ENCODE data around the gene SMC1B. TPM values are rescaled to one million over a fixed set of nuclear protein-coding genes. Genes with fewer than 3 reads are reported as not detected.

SMC1B gene
- total and polyA plus RNA-seq, 2 of the 8 experiments (the other 6 are each of a cell fraction or from before 2014, with no cell fraction given) = 0.02 TPM; not detected in 1

DNA sequence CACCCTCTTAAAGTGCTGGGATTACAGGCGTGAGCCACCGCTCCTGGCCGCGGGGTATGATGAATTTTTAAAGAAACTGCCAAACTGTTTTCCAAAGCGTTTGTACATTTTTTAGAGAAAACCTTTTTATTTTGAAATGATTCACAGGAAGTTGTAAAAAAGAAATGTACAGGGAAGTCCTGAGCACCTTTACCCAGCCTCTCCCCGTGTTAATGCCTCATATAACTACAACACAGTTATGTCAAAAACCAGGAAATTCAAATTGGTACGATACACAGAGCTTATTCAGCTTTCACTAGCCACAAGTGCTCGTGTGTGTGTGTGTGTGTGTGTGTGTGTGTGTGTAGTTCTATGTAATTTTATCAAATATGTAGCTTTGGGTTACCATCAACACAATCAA is 110.6 kb downstream of the SMC1B start:
- CTCF ChIA-PET (ENCODE audit: partially characterized antibody) = interaction anchor here (2.1 kb wide), 1 partner anchor 17 kb away, joined by 5 read pairs; no protein-coding TSS in a partner anchor
- POLR2A ChIA-PET (ENCODE audit: partially characterized antibody) = interaction anchor here (0.6 to 1.4 kb wide), 3 partner anchors 33 to 211 kb away, joined by 3 to 4 read pairs (median 4); no protein-coding TSS in a partner anchor

More for the DNA sequence above, 110.6 kb downstream of the SMC1B start:
- H2AFZ ChIP-seq (ENCODE audit: low read length) = no peak overlapping the region
- H4K91ac ChIP-seq (replicated peaks; ENCODE audit: insufficient read length, low read length) = no peak overlapping the region
- H3K56ac ChIP-seq (replicated peaks; ENCODE audit: insufficient read length, low read depth, low read length) = no peak overlapping the region
- TF ChIP-seq SAP30 (IDR thresholded peaks at IDR 0.05; ENCODE audit: insufficient read depth, insufficient replicate concordance, low read length) (no peak), SRF (IDR thresholded peaks at IDR 0.05; ENCODE audit: low read depth, low read length) (no peak), GTF2F1 (IDR thresholded peaks at IDR 0.05; ENCODE audit: borderline replicate concordance, low read depth, low read length) (no peak), FOSL1 (IDR thresholded peaks at IDR 0.05; ENCODE audit: insufficient read depth, low read depth, low read length) (no peak), SUZ12 (IDR thresholded peaks at IDR 0.05; ENCODE audit: low read length) (no peak)
- TF ChIP-seq, protein P1, sequence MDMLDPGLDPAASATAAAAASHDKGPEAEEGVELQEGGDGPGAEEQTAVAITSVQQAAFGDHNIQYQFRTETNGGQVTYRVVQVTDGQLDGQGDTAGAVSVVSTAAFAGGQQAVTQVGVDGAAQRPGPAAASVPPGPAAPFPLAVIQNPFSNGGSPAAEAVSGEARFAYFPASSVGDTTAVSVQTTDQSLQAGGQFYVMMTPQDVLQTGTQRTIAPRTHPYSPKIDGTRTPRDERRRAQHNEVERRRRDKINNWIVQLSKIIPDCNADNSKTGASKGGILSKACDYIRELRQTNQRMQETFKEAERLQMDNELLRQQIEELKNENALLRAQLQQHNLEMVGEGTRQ (IDR thresholded peaks at IDR 0.05; ENCODE audit: low read length) = no peak
- no peak overlapping the region for H2BK15ac ChIP-seq (ENCODE audit: low read length)
- peaks cover 0 to 10% (median 1%) of the 10 kb centered on the region in 4 experiments; a peak in 2 of 7 replicates for H3K4me1 ChIP-seq (replicated peaks in 1 of 4; ENCODE audit: control insufficient read depth in 3 of 4, insufficient read depth in 4 of 4, low read length in 3 of 4)
- H4K20me1 ChIP-seq (replicated peaks in 1 of 2; ENCODE audit: control insufficient read depth in 1 of 2, insufficient read depth in 2 of 2, low read length in 2 of 2) = no peaks in the 10 kb centered on the region
- no peak overlapping the region for H3K9ac ChIP-seq (replicated peaks in 1 of 4; ENCODE audit: extremely low read depth in 1 of 4, low read depth in 3 of 4, low read length in 3 of 4)
- no peaks in the 10 kb centered on the region for H3K36me3 ChIP-seq (ENCODE audit: control insufficient read depth in 2 of 4, insufficient read depth in 4 of 4, low read length in 3 of 4)
- H3K14ac ChIP-seq (ENCODE audit: insufficient read length) = no peak overlapping the region
- no peak overlapping the region for H2BK12ac ChIP-seq (ENCODE audit: low read depth, low read length)
- H3K79me2 ChIP-seq (ENCODE audit: control insufficient read depth in 1 of 2, insufficient read depth in 2 of 2, low read length in 2 of 2) = no peaks in the 10 kb centered on the region
- no peak overlapping the region for H3K18ac ChIP-seq (ENCODE audit: extremely low read depth, low read length)
- no peaks in the 10 kb centered on the region; a peak in 1 of 7 replicates for H3K27me3 ChIP-seq (replicated peaks in 1 of 4; ENCODE audit: control insufficient read depth in 3 of 4, extremely low read depth in 1 of 4, insufficient read depth in 3 of 4, low read length in 3 of 4)
- no peak overlapping the region for H2BK120ac ChIP-seq (replicated peaks; ENCODE audit: low read depth, low read length)
- FAIRE-seq = no peak
- no peaks in the 10 kb centered on the region for H3K79me1 ChIP-seq (ENCODE audit: low read depth, low read length)
- H3K23ac ChIP-seq (ENCODE audit: insufficient read length) = no peak overlapping the region
- H2AK5ac ChIP-seq (ENCODE audit: low read depth, low read length) = no peak overlapping the region
- no peak overlapping the region for H3K4me2 ChIP-seq (ENCODE audit: insufficient read depth in 1 of 2, low read depth in 2 of 2, low read length in 2 of 2)
- no peak overlapping the region for H4K5ac ChIP-seq (ENCODE audit: insufficient read length, low read depth, low read length)
- no peak for DNase-seq (ENCODE audit: low read depth in 1 of 2, low spot score in 2 of 2)
- H3K4me3 ChIP-seq (ENCODE audit: extremely low read depth in 1 of 4, insufficient read depth in 2 of 4, low read depth in 3 of 4, low read length in 4 of 4) = no peak overlapping the region
- no peak overlapping the region for H3K4ac ChIP-seq (replicated peaks; ENCODE audit: insufficient read length, low read depth, low read length)
- no peak overlapping the region for H2BK20ac ChIP-seq (ENCODE audit: low read length)
- no peak overlapping the region for H3K27ac ChIP-seq (ENCODE audit: low read depth, low read length)
- H3K23me2 ChIP-seq (ENCODE audit: low read depth, low read length) = no peaks in the 10 kb centered on the region
- H2BK5ac ChIP-seq (ENCODE audit: low read depth, low read length) = no peak overlapping the region
- no peaks in the 10 kb centered on the region for H3K9me3 ChIP-seq (ENCODE audit: insufficient read depth in 2 of 2, low read depth in 1 of 2, low read length in 1 of 2)
- WGBS, 2 experiments (ENCODE audit: extremely low coverage in 1 of 2, insufficient coverage in 1 of 2, insufficient read length in 1 of 2, insufficient replicate concordance in 2 of 2, low coverage in 1 of 2, low lambda C conversion rate in 2 of 2, missing lambda C conversion rate in 1 of 2) = 88% methylated on average over 8 of the region's 8 CpGs; no CpG with 5 or more reads in 1 of the 2 experiments
- no peak overlapping the region for H4K8ac ChIP-seq (ENCODE audit: extremely low read depth, insufficient read depth, low read length)
